ENCODE measurements around the gene EVI5L.
A peak's percentile ranks its signal among the peaks of the same experiment; 100 is the strongest.

EVI5L gene

GRCh38 chr19:7901337-7901736 is 71.3 kb downstream of the EVI5L start:
- no peak for DNase-seq (ENCODE audit: low read depth)
- TF ChIP-seq CTCF (conservative IDR thresholded peaks at IDR 0.05; ENCODE audit: low read depth, low read length): no peak
- no peak overlapping the region for H3K4me3 ChIP-seq (ENCODE audit: low read length)

DNA sequence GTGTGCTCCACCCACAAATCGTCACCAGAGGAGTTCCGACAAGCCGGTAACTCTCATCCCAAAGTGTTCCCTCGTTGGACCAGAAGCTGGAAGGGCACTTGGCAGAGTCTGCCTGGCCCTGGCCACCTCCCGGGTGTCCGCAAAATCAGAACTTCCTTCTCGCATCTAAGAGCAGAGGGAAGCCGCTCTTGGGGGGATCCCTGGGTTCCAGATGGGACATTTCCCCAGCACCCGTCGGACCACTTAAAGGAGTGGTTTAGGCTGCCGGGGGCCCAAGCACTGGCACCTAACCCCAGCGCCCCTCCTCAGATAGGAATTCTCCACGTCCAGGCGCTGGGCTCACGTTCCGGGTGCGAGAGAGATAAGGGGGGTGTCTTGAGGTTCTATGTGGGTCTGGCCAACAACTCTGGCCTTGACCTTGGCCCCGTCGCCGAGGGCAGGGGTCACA is 72.8 kb downstream of the EVI5L start:
- TF ChIP-seq CTCF (conservative IDR thresholded peaks at IDR 0.05; ENCODE audit: low read depth, low read length): no peak
- DNase-seq (ENCODE audit: low read depth): no peak
- H3K4me3 ChIP-seq (ENCODE audit: low read length): peak overlapping the region; percentile 63

DNA sequence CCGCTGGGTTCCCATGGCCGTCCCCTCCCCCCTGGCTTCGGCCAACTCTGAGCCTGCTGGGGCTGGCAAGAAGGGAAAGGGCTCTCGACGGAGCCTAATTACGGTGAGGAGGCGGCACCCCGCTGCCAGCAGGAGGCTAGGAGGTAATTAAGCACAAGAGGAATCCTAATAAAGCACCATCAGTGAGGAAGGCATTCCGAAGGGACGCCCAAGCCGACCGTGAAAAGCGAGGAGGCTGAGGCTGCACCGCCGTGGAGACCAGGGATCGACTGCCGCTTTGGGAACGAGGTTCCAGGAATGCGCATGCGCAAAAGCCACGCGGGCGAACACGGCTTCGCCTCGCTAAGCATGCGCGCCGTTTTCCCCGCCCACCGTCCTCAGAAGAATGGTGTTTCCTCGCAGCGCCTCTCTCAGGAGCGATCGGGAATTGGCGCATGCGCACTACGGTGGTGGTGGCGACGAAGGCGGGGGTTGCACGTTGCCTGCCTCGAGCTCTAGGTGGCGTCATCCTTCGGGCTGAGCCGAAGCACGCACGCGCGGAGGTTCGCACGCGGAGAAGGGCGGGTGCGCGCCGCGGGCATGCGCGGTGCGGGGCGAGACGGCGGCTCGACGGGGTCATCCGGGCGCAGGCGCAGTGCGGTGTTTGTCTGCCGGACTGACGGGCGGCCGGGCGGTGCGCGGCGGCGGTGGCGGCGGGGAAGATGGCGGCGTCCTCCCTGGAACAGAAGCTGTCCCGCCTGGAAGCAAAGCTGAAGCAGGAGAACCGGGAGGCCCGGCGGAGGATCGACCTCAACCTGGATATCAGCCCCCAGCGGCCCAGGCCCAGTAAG is 73.4 kb downstream of the EVI5L start, which contains the start of gene MAP2K7:
Gene MAP2K7 (plus strand): TSS at position 634 of the 830 bp plus-strand sequence. CDS start 68 bp downstream, at position 702.
- peak; percentile 89 for DNase-seq (ENCODE audit: low read depth)
- peak within 1 kb of the TSS; percentile 80 for H3K4me3 ChIP-seq (ENCODE audit: low read length)
- peak; percentile 53 for TF ChIP-seq CTCF (conservative IDR thresholded peaks at IDR 0.05; ENCODE audit: low read depth, low read length)

DNA sequence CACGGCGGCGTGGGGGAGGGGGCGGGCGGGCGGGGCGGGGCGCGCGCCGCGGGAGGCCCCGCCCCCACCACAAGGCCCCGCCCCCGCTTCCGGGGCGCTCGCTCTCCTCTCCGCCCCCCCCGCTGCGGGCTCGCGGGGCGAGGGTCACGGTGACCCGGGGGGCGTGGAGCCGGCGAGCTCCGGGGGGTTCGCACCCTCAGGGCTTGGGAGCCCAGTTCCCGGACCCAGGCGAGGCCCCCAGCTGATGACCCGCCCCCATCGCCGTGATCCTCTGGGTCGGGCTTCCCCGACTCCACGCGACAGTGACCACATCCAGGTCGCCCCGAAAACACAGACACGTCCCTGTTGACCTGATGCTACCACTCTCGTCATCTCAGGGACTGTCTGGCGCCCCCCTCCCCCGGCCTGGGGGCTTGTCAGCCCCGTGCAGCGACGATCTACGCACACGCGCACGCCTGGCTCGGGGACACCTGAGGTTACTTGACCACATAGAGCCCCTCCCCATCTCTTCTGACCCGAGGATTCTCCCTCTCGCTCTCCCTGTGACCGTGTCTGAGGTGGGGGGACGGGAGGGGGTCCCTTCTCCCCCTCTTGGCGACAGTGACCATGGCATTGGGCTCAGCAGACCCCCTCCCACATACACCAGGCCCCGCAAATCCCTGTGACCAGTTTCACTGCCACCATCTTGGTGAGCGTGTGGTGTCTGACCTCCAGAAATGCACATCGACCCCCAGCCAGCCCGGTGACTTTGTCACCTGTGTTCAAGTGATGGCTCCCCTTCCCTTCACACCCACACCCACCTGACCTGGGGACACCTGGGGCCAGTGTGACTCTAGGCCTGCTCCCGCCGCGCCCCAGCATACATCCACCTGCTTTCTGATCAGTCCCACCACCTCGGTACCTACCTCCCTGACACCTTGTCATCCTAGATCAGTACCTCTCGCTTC is 74.3 kb downstream of the EVI5L start:
- DNase-seq (ENCODE audit: low read depth): no peak
- peak overlapping the region; percentile 80 for H3K4me3 ChIP-seq (ENCODE audit: low read length)
- no peak for TF ChIP-seq CTCF (conservative IDR thresholded peaks at IDR 0.05; ENCODE audit: low read depth, low read length)

- TF ChIP-seq CTCF (conservative IDR thresholded peaks at IDR 0.05; ENCODE audit: low read depth, low read length): no peak
- no peak for DNase-seq (ENCODE audit: low read depth)
- H3K4me3 ChIP-seq (ENCODE audit: low read length): no peak overlapping the region
Measured at GRCh38 chr19:7905268-7905667, 75.2 kb downstream of the EVI5L start.

- TF ChIP-seq CTCF (conservative IDR thresholded peaks at IDR 0.05; ENCODE audit: low read depth, low read length): no peak
- H3K4me3 ChIP-seq (ENCODE audit: low read length): no peak overlapping the region
- DNase-seq (ENCODE audit: low read depth): no peak
Measured at GRCh38 chr19:7905859-7906258, 75.8 kb downstream of the EVI5L start.

All from retinal pigment epithelial cell (primary cell).